ENCODE data around the gene ST6GAL1. TPM values are rescaled to one million over a fixed set of nuclear protein-coding genes. Genes with fewer than 3 reads are reported as not detected.

Gene ST6GAL1
- total RNA-seq, 4 donors from 2014 or later = 18.0 to 32.2 (median 20.9) TPM

DNA sequence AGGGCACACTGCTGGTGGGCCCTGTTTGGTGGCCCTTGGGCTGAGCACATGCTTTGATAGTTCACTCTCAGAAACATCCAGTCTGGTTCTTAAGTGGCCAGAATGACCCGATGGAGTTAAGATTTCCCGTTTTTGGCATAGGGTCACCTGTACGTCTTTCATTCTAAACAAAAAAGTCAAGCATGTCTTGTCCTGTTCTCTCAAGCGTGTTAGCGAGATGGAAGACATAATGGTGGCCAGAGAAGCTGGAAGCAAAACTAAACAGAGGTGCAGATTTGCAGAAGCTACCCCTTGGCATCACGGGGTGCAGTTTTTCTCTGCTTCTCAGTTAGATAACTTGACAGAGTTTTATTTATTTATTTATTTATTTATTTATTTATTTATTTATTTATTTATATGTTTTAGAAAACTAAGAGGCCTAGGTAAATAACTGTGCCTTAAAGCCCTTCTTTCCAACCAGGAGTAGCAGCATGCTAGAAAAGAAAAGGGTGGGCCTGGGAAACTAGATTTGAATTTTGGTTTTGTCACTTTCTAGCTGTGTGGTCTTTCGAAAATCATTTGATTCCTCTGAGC lies 63.0 kb downstream of the ST6GAL1 start:
- Histone ChIP-seq H3K9me3 (no peaks in the 10 kb centered on the region), H3K4me1 (no peaks in the 10 kb centered on the region), H3K36me3 (no peaks in the 10 kb centered on the region), H3K4me3 (no peak overlapping the region), H3K27me3 (no peaks in the 10 kb centered on the region), H3K27ac (no peak overlapping the region)
- 86 to 93% methylated on average over 7 of the region's 7 CpGs for WGBS, 2 donors (ENCODE audit: low coverage in 1 of 2)
- no peak for TF ChIP-seq POLR2AphosphoS5 (IDR thresholded peaks at IDR 0.05)
- TF ChIP-seq EP300 (IDR thresholded peaks at IDR 0.05) = no peak
- TF ChIP-seq, protein P1, sequence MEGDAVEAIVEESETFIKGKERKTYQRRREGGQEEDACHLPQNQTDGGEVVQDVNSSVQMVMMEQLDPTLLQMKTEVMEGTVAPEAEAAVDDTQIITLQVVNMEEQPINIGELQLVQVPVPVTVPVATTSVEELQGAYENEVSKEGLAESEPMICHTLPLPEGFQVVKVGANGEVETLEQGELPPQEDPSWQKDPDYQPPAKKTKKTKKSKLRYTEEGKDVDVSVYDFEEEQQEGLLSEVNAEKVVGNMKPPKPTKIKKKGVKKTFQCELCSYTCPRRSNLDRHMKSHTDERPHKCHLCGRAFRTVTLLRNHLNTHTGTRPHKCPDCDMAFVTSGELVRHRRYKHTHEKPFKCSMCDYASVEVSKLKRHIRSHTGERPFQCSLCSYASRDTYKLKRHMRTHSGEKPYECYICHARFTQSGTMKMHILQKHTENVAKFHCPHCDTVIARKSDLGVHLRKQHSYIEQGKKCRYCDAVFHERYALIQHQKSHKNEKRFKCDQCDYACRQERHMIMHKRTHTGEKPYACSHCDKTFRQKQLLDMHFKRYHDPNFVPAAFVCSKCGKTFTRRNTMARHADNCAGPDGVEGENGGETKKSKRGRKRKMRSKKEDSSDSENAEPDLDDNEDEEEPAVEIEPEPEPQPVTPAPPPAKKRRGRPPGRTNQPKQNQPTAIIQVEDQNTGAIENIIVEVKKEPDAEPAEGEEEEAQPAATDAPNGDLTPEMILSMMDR (IDR thresholded peaks at IDR 0.05) = no peak
- no peak for TF ChIP-seq POLR2A (IDR thresholded peaks at IDR 0.05)
- ATAC-seq = no peak

DNA sequence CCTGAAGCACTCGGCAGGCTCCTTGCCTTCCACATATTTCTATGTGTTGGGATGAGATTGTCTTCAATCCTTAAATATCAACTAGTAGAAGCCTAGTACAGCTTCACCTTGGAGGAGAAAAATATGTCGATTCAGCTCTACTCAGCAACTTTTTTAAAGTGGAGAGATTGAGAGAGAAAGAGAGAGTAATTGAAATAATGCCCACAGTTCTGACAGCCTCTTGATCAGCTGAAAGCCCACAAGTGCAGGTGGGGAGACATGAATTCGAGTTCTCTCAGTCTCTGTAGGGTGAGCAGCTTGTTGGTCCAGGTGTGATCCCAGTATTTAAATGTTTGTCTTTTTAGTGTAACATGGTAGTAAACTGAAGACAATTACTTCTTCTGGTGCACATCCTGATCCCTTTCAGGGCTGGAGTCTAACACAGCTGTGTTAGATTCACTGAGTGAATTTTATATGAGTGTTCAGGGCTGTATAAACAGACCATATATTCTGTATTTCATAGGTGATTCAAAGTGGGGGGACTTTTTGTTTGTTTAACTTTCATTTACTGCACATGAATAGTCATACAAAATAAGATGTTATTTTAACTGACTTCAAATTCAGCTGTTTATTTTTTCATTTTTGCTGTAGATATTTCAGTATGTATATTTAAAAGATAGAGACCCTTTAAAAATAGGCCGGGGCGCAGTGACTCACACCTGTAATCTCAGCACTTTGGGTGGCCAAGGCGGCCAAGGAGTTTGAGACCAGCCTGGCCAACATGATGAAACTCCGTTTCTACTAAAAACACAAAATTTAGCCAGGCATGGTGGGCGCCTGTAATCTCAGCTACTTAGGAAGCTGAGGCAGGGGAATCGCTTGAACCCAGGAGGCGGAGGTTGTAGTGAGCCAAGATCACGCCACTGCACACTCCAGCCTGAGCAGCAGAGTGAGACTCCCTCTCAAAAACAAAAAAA lies 64.0 kb downstream of the ST6GAL1 start:
- H3K36me3 ChIP-seq = no peaks in the 10 kb centered on the region
- no peaks in the 10 kb centered on the region for H3K4me1 ChIP-seq
- no peak for TF ChIP-seq POLR2A (IDR thresholded peaks at IDR 0.05)
- TF ChIP-seq, protein P1 (IDR thresholded peaks at IDR 0.05) = no peak
- no peak for TF ChIP-seq EP300 (IDR thresholded peaks at IDR 0.05)
- TF ChIP-seq POLR2AphosphoS5 (IDR thresholded peaks at IDR 0.05) = no peak
- 87 to 89% methylated on average over 4 to 11 of the region's 11 CpGs for WGBS, 2 donors (ENCODE audit: low coverage in 1 of 2)
- H3K4me3 ChIP-seq = no peak overlapping the region
- H3K9me3 ChIP-seq = no peaks in the 10 kb centered on the region
- H3K27me3 ChIP-seq = no peaks in the 10 kb centered on the region
- no peak overlapping the region for H3K27ac ChIP-seq
- ATAC-seq = no peak

DNA sequence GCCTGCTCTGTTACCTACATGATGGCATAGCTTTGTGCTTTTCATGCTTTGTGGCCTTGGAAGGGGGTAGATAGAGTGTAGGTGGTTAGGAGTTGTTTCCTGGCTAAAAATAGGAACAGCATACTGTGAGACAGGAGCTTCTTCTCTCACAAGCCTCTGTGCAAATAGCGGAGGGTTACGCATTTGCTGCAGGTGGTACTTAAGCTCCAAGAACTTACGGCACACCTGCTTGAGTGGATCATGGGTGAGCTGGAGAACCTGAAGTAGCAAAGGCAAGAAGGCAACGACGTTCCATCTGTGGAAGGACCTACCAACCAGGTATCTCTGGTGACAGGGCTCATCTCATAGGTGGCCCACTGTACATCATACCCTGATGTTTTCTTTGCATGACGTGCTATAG lies 66.0 kb downstream of the ST6GAL1 start:
- H3K27ac ChIP-seq = no peak overlapping the region
- no peak for TF ChIP-seq EP300 (IDR thresholded peaks at IDR 0.05)
- no peak for TF ChIP-seq POLR2A (IDR thresholded peaks at IDR 0.05)
- TF ChIP-seq POLR2AphosphoS5 (IDR thresholded peaks at IDR 0.05) = no peak
- TF ChIP-seq, protein P1 (IDR thresholded peaks at IDR 0.05) = no peak
- ATAC-seq = no peak
- no peaks in the 10 kb centered on the region for H3K27me3 ChIP-seq
- no peaks in the 10 kb centered on the region for H3K9me3 ChIP-seq
- no peaks in the 10 kb centered on the region for H3K4me1 ChIP-seq
- H3K36me3 ChIP-seq = no peaks in the 10 kb centered on the region
- no peak overlapping the region for H3K4me3 ChIP-seq
- WGBS, 2 donors (ENCODE audit: low coverage in 1 of 2) = 90 to 98% methylated on average over 5 to 6 of the region's 6 CpGs

DNA sequence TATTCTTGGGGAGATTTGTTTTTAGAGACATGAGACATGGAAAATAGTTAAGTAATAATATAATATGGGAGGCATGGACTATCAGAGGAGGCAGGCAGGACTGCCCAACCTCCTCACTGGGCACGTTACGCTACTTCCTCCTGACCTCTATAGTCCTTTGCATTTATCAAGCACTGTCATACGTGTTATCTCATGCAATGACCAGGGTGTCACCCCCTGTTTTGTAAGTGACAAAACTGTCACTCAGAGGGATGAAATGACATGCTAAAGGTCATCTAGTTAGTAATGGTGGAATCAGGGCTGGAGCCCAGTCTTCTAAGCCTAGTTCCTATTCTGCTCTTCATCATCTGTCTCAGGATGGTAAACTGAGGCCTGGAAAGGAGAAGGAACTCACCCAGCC lies 66.7 kb downstream of the ST6GAL1 start:
- WGBS, 2 donors (ENCODE audit: low coverage in 1 of 2) = 71 to 76% methylated on average over 1 to 3 of the region's 3 CpGs
- no peaks in the 10 kb centered on the region for H3K36me3 ChIP-seq
- H3K9me3 ChIP-seq = no peaks in the 10 kb centered on the region
- no peak overlapping the region for H3K4me3 ChIP-seq
- H3K4me1 ChIP-seq = no peaks in the 10 kb centered on the region
- ATAC-seq = no peak
- no peak overlapping the region for H3K27ac ChIP-seq
- TF ChIP-seq EP300 (IDR thresholded peaks at IDR 0.05) (no peak), POLR2AphosphoS5 (IDR thresholded peaks at IDR 0.05) (no peak), POLR2A (IDR thresholded peaks at IDR 0.05) (no peak)
- TF ChIP-seq, protein P1 (IDR thresholded peaks at IDR 0.05) = no peak
- H3K27me3 ChIP-seq = no peaks in the 10 kb centered on the region

Data from gastroesophageal sphincter (tissue), 4 donors.